HG03432 (cell line): Measurements from ENCODE around the gene PAX5.

ENCODE experiments used
- ATAC-seq: cut with Tn5 transposase; IDR thresholded peaks from one replicate; pipeline ENCODE4 v1.9.1; 2021; ENCODE audit warnings: mild to moderate bottlenecking, moderate library complexity; ENCODE audit not compliant: unreplicated experiment

The PAX5 gene

GRCh38 chr9:36903541-36904435, 130.3 kb downstream of the PAX5 start:
- peak; percentile 74 for ATAC-seq

- no peak for ATAC-seq
Measured at GRCh38 chr9:36902861-36903524, 131.1 kb downstream of the PAX5 start.

- no peak for ATAC-seq
Measured at GRCh38 chr9:36902080-36902716, 131.9 kb downstream of the PAX5 start.

GRCh38 chr9:36901528-36901927, 132.5 kb downstream of the PAX5 start:
- no peak for ATAC-seq

- no peak for ATAC-seq
Measured at GRCh38 chr9:36900856-36901220, 133.2 kb downstream of the PAX5 start.

- ATAC-seq, result no peak
Measured at GRCh38 chr9:36900136-36900855, 133.8 kb downstream of the PAX5 start.

GRCh38 chr9:36899406-36899805, 134.7 kb downstream of the PAX5 start:
- no peak for ATAC-seq

- ATAC-seq, result no peak
Measured at GRCh38 chr9:36898431-36899020, 135.5 kb downstream of the PAX5 start.

GRCh38 chr9:36897478-36897877, 136.6 kb downstream of the PAX5 start:
- ATAC-seq, result no peak

- no peak for ATAC-seq
Measured at GRCh38 chr9:36897019-36897418, 137.0 kb downstream of the PAX5 start.

GRCh38 chr9:36896296-36896695, 137.8 kb downstream of the PAX5 start:
- ATAC-seq, result no peak

GRCh38 chr9:36895744-36896260, 138.3 kb downstream of the PAX5 start:
- no peak for ATAC-seq

- ATAC-seq, result no peak
Measured at GRCh38 chr9:36894695-36895310, 139.3 kb downstream of the PAX5 start.

- ATAC-seq, result no peak
Measured at GRCh38 chr9:36893911-36894310, 140.2 kb downstream of the PAX5 start.

- ATAC-seq, result no peak
Measured at GRCh38 chr9:36893184-36893583, 140.9 kb downstream of the PAX5 start.

- ATAC-seq, result no peak
Measured at GRCh38 chr9:36892279-36892678, 141.8 kb downstream of the PAX5 start.

GRCh38 chr9:36891341-36891811, 142.7 kb downstream of the PAX5 start:
- ATAC-seq, result no peak

- no peak for ATAC-seq
Measured at GRCh38 chr9:36889844-36890243, 144.2 kb downstream of the PAX5 start.

- ATAC-seq, result no peak
Measured at GRCh38 chr9:36888551-36888950, 145.5 kb downstream of the PAX5 start.

- ATAC-seq, result no peak
Measured at GRCh38 chr9:36884721-36885120, 149.3 kb downstream of the PAX5 start.
